Measurements from ENCODE around the gene PRXL2A.

Gene PRXL2A

GRCh38 chr10:80379701-80380100 lies 28.6 kb upstream of the PRXL2A start:
- H3K27ac ChIP-seq (replicated peaks): no peak overlapping the region
- H3K4me3 ChIP-seq (replicated peaks; ENCODE audit: insufficient read depth, low read length): no peak overlapping the region
- TF ChIP-seq GABPA (IDR thresholded peaks at IDR 0.05; ENCODE audit: low read depth) (no peak), POLR2AphosphoS5 (IDR thresholded peaks at IDR 0.05; ENCODE audit: low read depth) (no peak), SPI1 (IDR thresholded peaks at IDR 0.05; ENCODE audit: borderline replicate concordance, low read depth) (no peak)
- TF ChIP-seq, protein P1, sequence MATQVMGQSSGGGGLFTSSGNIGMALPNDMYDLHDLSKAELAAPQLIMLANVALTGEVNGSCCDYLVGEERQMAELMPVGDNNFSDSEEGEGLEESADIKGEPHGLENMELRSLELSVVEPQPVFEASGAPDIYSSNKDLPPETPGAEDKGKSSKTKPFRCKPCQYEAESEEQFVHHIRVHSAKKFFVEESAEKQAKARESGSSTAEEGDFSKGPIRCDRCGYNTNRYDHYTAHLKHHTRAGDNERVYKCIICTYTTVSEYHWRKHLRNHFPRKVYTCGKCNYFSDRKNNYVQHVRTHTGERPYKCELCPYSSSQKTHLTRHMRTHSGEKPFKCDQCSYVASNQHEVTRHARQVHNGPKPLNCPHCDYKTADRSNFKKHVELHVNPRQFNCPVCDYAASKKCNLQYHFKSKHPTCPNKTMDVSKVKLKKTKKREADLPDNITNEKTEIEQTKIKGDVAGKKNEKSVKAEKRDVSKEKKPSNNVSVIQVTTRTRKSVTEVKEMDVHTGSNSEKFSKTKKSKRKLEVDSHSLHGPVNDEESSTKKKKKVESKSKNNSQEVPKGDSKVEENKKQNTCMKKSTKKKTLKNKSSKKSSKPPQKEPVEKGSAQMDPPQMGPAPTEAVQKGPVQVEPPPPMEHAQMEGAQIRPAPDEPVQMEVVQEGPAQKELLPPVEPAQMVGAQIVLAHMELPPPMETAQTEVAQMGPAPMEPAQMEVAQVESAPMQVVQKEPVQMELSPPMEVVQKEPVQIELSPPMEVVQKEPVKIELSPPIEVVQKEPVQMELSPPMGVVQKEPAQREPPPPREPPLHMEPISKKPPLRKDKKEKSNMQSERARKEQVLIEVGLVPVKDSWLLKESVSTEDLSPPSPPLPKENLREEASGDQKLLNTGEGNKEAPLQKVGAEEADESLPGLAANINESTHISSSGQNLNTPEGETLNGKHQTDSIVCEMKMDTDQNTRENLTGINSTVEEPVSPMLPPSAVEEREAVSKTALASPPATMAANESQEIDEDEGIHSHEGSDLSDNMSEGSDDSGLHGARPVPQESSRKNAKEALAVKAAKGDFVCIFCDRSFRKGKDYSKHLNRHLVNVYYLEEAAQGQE (IDR thresholded peaks at IDR 0.05; ENCODE audit: insufficient replicate concordance, low read depth): no peak
- no peaks in the 10 kb centered on the region for H3K27me3 ChIP-seq (ENCODE audit: insufficient read depth, poor library complexity, severe bottlenecking)
- no peak for DNase-seq (ENCODE audit: low read depth in 1 of 2, low spot score in 1 of 2)

- no peaks in the 10 kb centered on the region for H3K27me3 ChIP-seq (ENCODE audit: insufficient read depth, poor library complexity, severe bottlenecking)
- no peak for DNase-seq (ENCODE audit: low read depth in 1 of 2, low spot score in 1 of 2)
- H3K4me3 ChIP-seq (replicated peaks; ENCODE audit: insufficient read depth, low read length): no peak overlapping the region
- TF ChIP-seq SPI1 (IDR thresholded peaks at IDR 0.05; ENCODE audit: borderline replicate concordance, low read depth): no peak
- no peak for TF ChIP-seq POLR2AphosphoS5 (IDR thresholded peaks at IDR 0.05; ENCODE audit: low read depth)
- no peak overlapping the region for H3K27ac ChIP-seq (replicated peaks)
Measured at GRCh38 chr10:80380185-80380584, 28.2 kb upstream of the PRXL2A start.

GRCh38 chr10:80382989-80383388 lies 25.4 kb upstream of the PRXL2A start:
- DNase-seq (ENCODE audit: low read depth in 1 of 2, low spot score in 1 of 2): peak in 1 of 2 experiments; percentile 36
- Histone ChIP-seq H3K27ac (replicated peaks) (no peak overlapping the region), H3K4me3 (replicated peaks; ENCODE audit: insufficient read depth, low read length) (no peak overlapping the region), H3K27me3 (ENCODE audit: insufficient read depth, poor library complexity, severe bottlenecking) (no peaks in the 10 kb centered on the region)
- TF ChIP-seq, protein P2, sequence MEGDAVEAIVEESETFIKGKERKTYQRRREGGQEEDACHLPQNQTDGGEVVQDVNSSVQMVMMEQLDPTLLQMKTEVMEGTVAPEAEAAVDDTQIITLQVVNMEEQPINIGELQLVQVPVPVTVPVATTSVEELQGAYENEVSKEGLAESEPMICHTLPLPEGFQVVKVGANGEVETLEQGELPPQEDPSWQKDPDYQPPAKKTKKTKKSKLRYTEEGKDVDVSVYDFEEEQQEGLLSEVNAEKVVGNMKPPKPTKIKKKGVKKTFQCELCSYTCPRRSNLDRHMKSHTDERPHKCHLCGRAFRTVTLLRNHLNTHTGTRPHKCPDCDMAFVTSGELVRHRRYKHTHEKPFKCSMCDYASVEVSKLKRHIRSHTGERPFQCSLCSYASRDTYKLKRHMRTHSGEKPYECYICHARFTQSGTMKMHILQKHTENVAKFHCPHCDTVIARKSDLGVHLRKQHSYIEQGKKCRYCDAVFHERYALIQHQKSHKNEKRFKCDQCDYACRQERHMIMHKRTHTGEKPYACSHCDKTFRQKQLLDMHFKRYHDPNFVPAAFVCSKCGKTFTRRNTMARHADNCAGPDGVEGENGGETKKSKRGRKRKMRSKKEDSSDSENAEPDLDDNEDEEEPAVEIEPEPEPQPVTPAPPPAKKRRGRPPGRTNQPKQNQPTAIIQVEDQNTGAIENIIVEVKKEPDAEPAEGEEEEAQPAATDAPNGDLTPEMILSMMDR (IDR thresholded peaks at IDR 0.05; ENCODE audit: insufficient read depth, low read length): peak; percentile 34
- no peak for TF ChIP-seq GABPA (IDR thresholded peaks at IDR 0.05; ENCODE audit: low read depth)

GRCh38 chr10:80390740-80391139 lies 17.6 kb upstream of the PRXL2A start:
- H3K4me3 ChIP-seq (replicated peaks; ENCODE audit: insufficient read depth, low read length): no peak overlapping the region
- TF ChIP-seq, protein P1 (IDR thresholded peaks at IDR 0.05; ENCODE audit: insufficient replicate concordance, low read depth): no peak
- TF ChIP-seq, protein P2 (IDR thresholded peaks at IDR 0.05; ENCODE audit: insufficient read depth, low read length): no peak
- TF ChIP-seq SPI1 (IDR thresholded peaks at IDR 0.05; ENCODE audit: borderline replicate concordance, low read depth) (no peak), GABPA (IDR thresholded peaks at IDR 0.05; ENCODE audit: low read depth) (no peak)
- H3K27ac ChIP-seq (replicated peaks): no peak overlapping the region

DNA sequence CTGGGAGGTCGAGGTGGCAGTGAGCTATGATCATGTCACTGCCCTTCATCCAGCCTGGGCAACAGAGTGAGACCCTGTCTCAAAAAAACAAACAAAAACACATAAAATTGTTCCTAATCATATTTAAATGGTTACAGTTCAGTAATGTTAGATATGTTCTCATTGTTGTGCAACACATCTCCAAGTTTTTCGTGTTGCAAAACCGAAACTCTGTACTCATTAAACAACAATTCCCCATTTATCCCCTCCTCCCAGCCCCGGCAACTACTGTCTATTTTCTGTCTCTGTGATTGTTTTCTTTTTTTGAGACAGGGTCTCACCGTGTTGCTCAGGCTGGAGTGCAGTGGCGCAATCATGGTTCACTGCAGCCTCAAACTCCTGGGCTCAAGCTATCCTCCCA lies 16.1 kb upstream of the PRXL2A start:
- no peaks in the 10 kb centered on the region for H3K27me3 ChIP-seq (ENCODE audit: insufficient read depth, poor library complexity, severe bottlenecking)
- no peak overlapping the region for H3K4me3 ChIP-seq (replicated peaks; ENCODE audit: insufficient read depth, low read length)
- no peak overlapping the region for H3K27ac ChIP-seq (replicated peaks)
- DNase-seq (ENCODE audit: low read depth in 1 of 2, low spot score in 1 of 2): no peak
- TF ChIP-seq, protein P2 (IDR thresholded peaks at IDR 0.05; ENCODE audit: insufficient read depth, low read length): no peak
- TF ChIP-seq SPI1 (IDR thresholded peaks at IDR 0.05; ENCODE audit: borderline replicate concordance, low read depth): no peak
- TF ChIP-seq POLR2AphosphoS5 (IDR thresholded peaks at IDR 0.05; ENCODE audit: low read depth): no peak
- TF ChIP-seq, protein P1 (IDR thresholded peaks at IDR 0.05; ENCODE audit: insufficient replicate concordance, low read depth): no peak
- TF ChIP-seq GABPA (IDR thresholded peaks at IDR 0.05; ENCODE audit: low read depth): no peak

More at GRCh38 chr10:80390740-80391139, 17.6 kb upstream of the PRXL2A start:
- H3K27me3 ChIP-seq (ENCODE audit: insufficient read depth, poor library complexity, severe bottlenecking): no peaks in the 10 kb centered on the region
- no peak for DNase-seq (ENCODE audit: low read depth in 1 of 2, low spot score in 1 of 2)

Data from HL-60 (cell line).